Measurements from ENCODE around the gene VANGL1.

VANGL1 gene

GRCh38 chr1:115642168-115643072 lies 650 bp downstream of the VANGL1 start:
- H3K27ac ChIP-seq, result peak overlapping the region; percentile 88
- DNase-seq (ENCODE audit: low spot score), result peak; percentile 54
- no peak for TF ChIP-seq CTCF (conservative IDR thresholded peaks at IDR 0.05; ENCODE audit: low read depth)
- POLR2A ChIA-PET (ENCODE audit: low non-redundant PET), result interaction anchor here (0.6 to 1.0 kb wide), 2 partner anchors 37 to 122 kb away, joined by 3 to 4 read pairs; no protein-coding TSS in a partner anchor
- CTCF ChIA-PET, result interaction anchor here (0.6 to 1.2 kb wide), 5 partner anchors 12 to 332 kb away, joined by 3 to 9 read pairs (median 4); no protein-coding TSS in a partner anchor

- CTCF ChIA-PET, result interaction anchor here (0.6 to 1.2 kb wide), 4 partner anchors 20 to 331 kb away, joined by 3 to 9 read pairs (median 4); no protein-coding TSS in a partner anchor
- DNase-seq (ENCODE audit: low spot score), result no peak
- TF ChIP-seq CTCF (conservative IDR thresholded peaks at IDR 0.05; ENCODE audit: low read depth), result no peak
- peak overlapping the region; percentile 88 for H3K27ac ChIP-seq
- POLR2A ChIA-PET (ENCODE audit: low non-redundant PET), result interaction anchor here (0.6 to 1.0 kb wide), 2 partner anchors 36 to 122 kb away, joined by 3 to 4 read pairs; no protein-coding TSS in a partner anchor
Observed at GRCh38 chr1:115643225-115643624, 1.5 kb downstream of the VANGL1 start.

- DNase-seq (ENCODE audit: low spot score), result no peak
- ChIA-PET CTCF (interaction anchor here (0.8 to 1.2 kb wide), 2 partner anchors 19 to 120 kb away, joined by 3 to 4 read pairs; no protein-coding TSS in a partner anchor), POLR2A (ENCODE audit: low non-redundant PET) (no interaction called here)
- H3K27ac ChIP-seq, result no peak overlapping the region
- no peak for TF ChIP-seq CTCF (conservative IDR thresholded peaks at IDR 0.05; ENCODE audit: low read depth)
Observed at GRCh38 chr1:115643666-115644065, 1.9 kb downstream of the VANGL1 start.

DNA sequence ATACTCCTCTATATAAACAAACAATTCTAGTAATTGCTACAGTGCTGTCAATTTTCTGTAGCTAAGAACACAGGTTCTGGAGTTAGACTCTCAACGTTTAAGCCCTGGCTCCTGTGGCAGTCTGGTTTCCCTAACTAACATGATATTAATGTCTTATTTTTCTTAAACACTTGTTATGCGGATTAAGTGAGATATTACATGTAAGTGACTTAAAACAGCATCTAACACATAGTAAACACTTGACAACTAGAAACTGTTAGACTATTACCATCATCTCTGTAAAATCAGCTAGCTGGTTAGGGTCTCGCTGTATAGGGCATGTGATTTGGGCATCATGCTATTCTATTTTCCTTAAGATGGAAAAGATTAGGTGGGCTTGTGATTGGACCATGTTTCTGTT lies 2.3 kb downstream of the VANGL1 start:
- no peak for DNase-seq (ENCODE audit: low spot score)
- ChIA-PET CTCF (no interaction called here), POLR2A (ENCODE audit: low non-redundant PET) (no interaction called here)
- no peak for TF ChIP-seq CTCF (conservative IDR thresholded peaks at IDR 0.05; ENCODE audit: low read depth)
- H3K27ac ChIP-seq, result no peak overlapping the region

- POLR2A ChIA-PET (ENCODE audit: low non-redundant PET), result no interaction called here
- CTCF ChIA-PET, result interaction anchor here (0.7 kb wide), 1 partner anchor 39 kb away, joined by 4 read pairs; no protein-coding TSS in a partner anchor
- no peak for DNase-seq (ENCODE audit: low spot score)
- H3K27ac ChIP-seq, result no peak overlapping the region
- TF ChIP-seq CTCF (conservative IDR thresholded peaks at IDR 0.05; ENCODE audit: low read depth), result no peak
Observed at GRCh38 chr1:115647047-115647446, 5.3 kb downstream of the VANGL1 start.

- H3K27ac ChIP-seq, result no peak overlapping the region
- no peak for TF ChIP-seq CTCF (conservative IDR thresholded peaks at IDR 0.05; ENCODE audit: low read depth)
- ChIA-PET CTCF (no interaction called here), POLR2A (ENCODE audit: low non-redundant PET) (no interaction called here)
- no peak for DNase-seq (ENCODE audit: low spot score)
Observed at GRCh38 chr1:115647507-115647906, 5.7 kb downstream of the VANGL1 start.

Measured in RWPE1 (cell line).